ENCODE results near the gene THBD. TPM values are rescaled to one million over a fixed set of nuclear protein-coding genes. Genes with fewer than 3 reads are reported as not detected.

THBD gene
- total and polyA plus RNA-seq, 9 of the 15 experiments (the other 6 are each of a cell fraction or from before 2014, with no cell fraction given) = 0.07 to 0.49 (median 0.33) TPM

- ChIA-PET POLR2A (no interaction called here), CTCF (ENCODE audit: low intra/inter-chr PET ratio) (no interaction called here)
- no peak for ATAC-seq
- no peaks in the 10 kb centered on the region for H3K79me2 ChIP-seq (ENCODE audit: control insufficient read depth, insufficient read depth, low read length)
- no TSS peak for BruUV-seq (replicated peaks)
- peaks cover 48 to 50% of the 10 kb centered on the region in 2 experiments for H3K4me1 ChIP-seq (replicated peaks in 1 of 2; ENCODE audit: control insufficient read depth in 2 of 2, insufficient read depth in 2 of 2, low read length in 2 of 2)
- no peaks in the 10 kb centered on the region for H3K9me1 ChIP-seq (ENCODE audit: control insufficient read depth, insufficient read depth, low read length)
- DNase-seq (ENCODE audit: extremely low read depth in 1 of 4, low spot score in 3 of 4) = peak in 2 of 4 experiments; percentile 18 to 27
- no peaks in the 10 kb centered on the region for H3K9me3 ChIP-seq (replicated peaks; ENCODE audit: control insufficient read depth, insufficient read depth, low read depth, low read length)
- in situ Hi-C loops (cut with MboI) = no loop called here
- no peaks in the 10 kb centered on the region for H4K20me1 ChIP-seq (replicated peaks; ENCODE audit: control insufficient read depth, insufficient read depth, low read length)
- intact Hi-C loops (cut with micrococcal nuclease) = loop anchor here (5.0 kb wide), 1 partner anchor 42 kb away; no protein-coding TSS in a partner anchor
- no peak for FAIRE-seq
- no peak overlapping the region for H3K27ac ChIP-seq (ENCODE audit: extremely low read depth, low read depth, low read length)
- no peak overlapping the region for H2AFZ ChIP-seq (ENCODE audit: low read depth, low read length)
- H3K4me3 ChIP-seq = no peak overlapping the region
- no peaks in the 10 kb centered on the region for H3K27me3 ChIP-seq (ENCODE audit: control insufficient read depth in 2 of 2, insufficient read depth in 2 of 2, low read length in 2 of 2)
- WGBS (ENCODE audit: insufficient coverage, low coverage, missing lambda C conversion rate) = 81% methylated on average over 4 of the region's 6 CpGs
- no peak overlapping the region for H3K9ac ChIP-seq (ENCODE audit: insufficient read depth in 1 of 2, low read depth in 2 of 2, low read length in 2 of 2)
- H3K36me3 ChIP-seq (ENCODE audit: control insufficient read depth, insufficient read depth, low read length) = no peaks in the 10 kb centered on the region
- no peak overlapping the region for H3K4me2 ChIP-seq (ENCODE audit: insufficient read depth, low read length)
- TF ChIP-seq RBBP5 (IDR thresholded peaks at IDR 0.05; ENCODE audit: borderline replicate concordance, insufficient read depth, low read length, poor library complexity, severe bottlenecking) (no peak), REST (IDR thresholded peaks at IDR 0.05; ENCODE audit: borderline replicate concordance) (no peak), REST (CRISPR knock-in tag; IDR thresholded peaks at IDR 0.05; ENCODE audit: low read depth) (no peak), RAD21 (CRISPR knock-in tag; conservative IDR thresholded peaks at IDR 0.05 in 1 of 2, IDR thresholded peaks at IDR 0.05 in 1 of 2) (peak in 1 of 2 experiments; percentile 14; a peak in 1 of 4 replicates), ZNF239 (CRISPR knock-in tag; IDR thresholded peaks at IDR 0.05) (no peak), CTCF (IDR thresholded peaks at IDR 0.05 in 2 of 3, conservative IDR thresholded peaks at IDR 0.05 in 1 of 3; ENCODE audit: insufficient read depth in 2 of 3, low read depth in 1 of 3, low read length in 3 of 3) (peak in 2 of 3 experiments; percentile 22 to 35; a peak in 4 of 6 replicates), CEBPG (CRISPR knock-in tag; IDR thresholded peaks at IDR 0.05) (no peak), CEBPG (tag; conservative IDR thresholded peaks at IDR 0.05 in 1 of 2, IDR thresholded peaks at IDR 0.05 in 1 of 2) (no peak), ZFP91 (CRISPR knock-in tag; IDR thresholded peaks at IDR 0.05) (no peak)
Measured at GRCh38 chr20:23090147-23090546, 40.7 kb upstream of the THBD start.
